ENCODE measurements around the gene LUZP2. TPM values are rescaled to one million over a fixed set of nuclear protein-coding genes. Genes with fewer than 3 reads are reported as not detected.

LUZP2 gene
- total RNA-seq, 1 donor from 2014 or later: 0.26 TPM

DNA sequence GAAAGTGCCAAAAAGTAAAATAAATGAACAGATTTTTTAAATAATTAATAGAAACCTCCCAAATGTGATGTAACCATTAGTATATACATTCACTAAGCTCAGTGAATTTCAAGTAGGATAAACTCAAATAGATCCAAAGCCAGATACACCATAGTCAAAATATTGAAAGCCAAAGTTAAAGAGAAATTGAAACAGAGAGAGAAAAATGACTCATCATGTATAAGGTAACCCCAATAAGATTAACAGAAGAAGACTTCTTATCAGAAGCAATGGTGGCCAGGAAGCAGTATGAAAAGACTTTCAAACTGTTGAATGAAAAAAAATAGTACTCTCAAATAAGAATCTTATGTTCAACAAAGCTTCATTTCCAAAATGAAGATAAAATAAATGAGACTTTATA is 70.5 kb downstream of the LUZP2 start:
- no peak for DNase-seq (ENCODE audit: low spot score)

DNA sequence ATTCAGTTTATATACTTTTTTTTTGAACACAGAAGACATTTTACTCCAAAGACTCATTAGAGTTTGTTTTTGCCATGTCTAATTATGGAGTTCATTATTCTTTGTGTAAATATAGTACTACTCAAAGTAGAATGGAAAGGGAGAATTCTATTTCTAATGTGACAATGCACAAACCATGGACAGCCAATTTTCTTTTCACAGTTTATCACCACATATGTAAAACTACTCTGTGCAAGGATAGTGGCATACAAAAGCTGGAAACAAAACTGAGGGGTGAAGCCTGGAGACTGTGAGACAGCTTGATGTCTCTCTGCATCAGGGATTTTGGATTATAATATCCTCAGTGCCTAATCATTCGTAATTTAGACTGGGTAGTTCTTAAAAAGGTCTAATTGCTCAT is 75.5 kb downstream of the LUZP2 start:
- no peak for DNase-seq (ENCODE audit: low spot score)

GRCh38 chr11:24574461-24574860 is 77.6 kb downstream of the LUZP2 start:
- DNase-seq (ENCODE audit: low spot score): no peak

- DNase-seq (ENCODE audit: low spot score): no peak
Measured at GRCh38 chr11:24575392-24575791, 78.5 kb downstream of the LUZP2 start.

DNA sequence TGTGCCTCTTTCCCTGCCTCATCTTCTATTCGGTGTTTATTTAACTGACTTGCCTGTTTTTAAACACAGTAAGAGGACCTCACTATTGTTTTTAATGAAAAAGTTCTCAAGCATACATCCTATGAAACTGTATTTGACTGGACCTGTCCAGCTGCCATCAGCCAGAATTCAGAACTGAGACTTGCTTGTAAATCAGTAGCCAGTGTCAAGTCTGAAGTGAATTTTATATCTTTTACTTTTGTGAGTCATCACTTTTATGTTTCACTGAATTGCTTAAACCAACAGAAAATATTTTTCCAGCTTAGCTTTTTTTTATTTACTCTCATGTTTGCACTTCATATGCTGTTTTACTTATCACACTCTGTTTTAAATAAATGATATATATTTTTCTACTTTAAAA is 88.3 kb downstream of the LUZP2 start:
- DNase-seq (ENCODE audit: low spot score): no peak

DNA sequence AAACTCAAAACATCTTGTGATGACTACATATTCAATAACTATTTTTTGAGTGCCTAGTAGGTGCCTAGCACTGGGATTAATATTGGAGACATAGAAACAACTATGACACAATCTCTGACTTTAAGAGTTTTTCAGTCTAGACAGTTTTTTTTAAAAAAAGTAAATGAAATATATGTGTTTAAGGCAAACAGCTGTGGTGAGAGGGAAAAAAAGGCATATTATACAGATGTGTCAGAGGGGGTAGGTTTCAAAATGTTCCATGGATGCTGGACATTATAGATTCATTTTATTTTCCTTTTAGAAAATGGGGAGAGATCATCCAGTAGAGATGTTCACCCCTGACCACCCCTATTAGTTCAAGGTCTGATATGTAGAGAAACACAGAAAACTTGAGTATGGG is 90.8 kb downstream of the LUZP2 start:
- DNase-seq (ENCODE audit: low spot score): no peak

- no peak for DNase-seq (ENCODE audit: low spot score)
Measured at GRCh38 chr11:24588081-24588480, 91.2 kb downstream of the LUZP2 start.

- DNase-seq (ENCODE audit: low spot score): no peak
Measured at GRCh38 chr11:24589064-24589463, 92.2 kb downstream of the LUZP2 start.

DNA sequence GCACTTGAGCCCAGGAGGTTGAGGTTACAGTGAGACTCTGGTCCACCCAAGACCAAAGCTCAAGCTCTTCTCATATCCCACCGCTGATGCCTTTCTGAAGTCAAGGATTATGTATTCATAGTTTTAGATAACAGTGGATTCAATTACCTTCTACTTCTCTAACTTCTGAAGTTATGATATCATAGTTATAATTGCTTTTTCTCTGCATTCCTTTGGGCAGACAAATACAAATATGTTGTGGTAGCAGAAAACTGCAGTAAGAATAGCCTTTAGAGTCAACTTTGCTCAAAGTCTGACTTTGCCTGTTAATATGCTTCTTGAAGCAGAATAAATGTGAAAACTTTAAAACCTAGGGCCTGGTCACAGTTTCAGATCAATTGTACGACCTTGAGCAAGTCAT is 94.4 kb downstream of the LUZP2 start:
- DNase-seq (ENCODE audit: low spot score): no peak

GRCh38 chr11:24592360-24592759 is 95.5 kb downstream of the LUZP2 start:
- DNase-seq (ENCODE audit: low spot score): no peak

DNA sequence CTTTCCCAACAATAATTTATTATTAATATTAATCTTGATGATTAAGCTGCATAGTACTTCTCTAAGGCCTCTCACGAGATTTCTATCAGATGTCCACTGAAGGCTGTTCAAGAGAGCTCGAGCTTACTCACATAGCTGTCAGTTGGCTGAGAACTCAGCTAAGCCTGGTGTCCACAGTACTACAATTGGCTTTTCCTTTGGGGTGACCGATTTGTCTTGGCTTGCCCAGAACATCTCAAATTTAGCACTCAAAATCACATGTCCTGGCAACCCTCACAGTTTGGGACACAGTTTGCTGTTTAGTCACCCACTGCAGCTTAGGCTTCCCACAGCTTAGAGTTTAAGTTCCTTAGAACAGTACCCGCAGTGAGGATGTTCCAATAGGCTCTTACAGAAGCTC is 96.5 kb downstream of the LUZP2 start:
- DNase-seq (ENCODE audit: low spot score): no peak

GRCh38 chr11:24594401-24594800 is 97.5 kb downstream of the LUZP2 start:
- no peak for DNase-seq (ENCODE audit: low spot score)

DNA sequence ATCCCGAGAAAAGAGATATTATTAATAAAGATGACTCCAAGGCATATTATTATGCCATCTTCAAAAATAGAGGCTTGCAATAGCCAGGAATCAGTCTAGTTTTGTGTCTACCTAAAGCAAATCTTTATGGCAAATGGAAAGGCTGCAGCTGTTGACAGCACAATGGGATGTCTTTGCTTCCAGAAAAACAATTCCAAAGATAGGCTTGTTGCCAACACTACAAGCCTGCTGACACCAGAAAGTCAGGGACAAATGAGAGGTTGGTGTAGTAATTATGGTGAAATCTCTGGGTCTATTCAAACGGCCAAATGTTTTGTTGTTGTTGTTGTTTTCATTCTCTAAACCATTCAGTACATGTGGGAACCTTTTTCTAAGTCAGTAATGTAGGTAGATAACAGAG is 101.8 kb downstream of the LUZP2 start:
- no peak for DNase-seq (ENCODE audit: low spot score)

DNA sequence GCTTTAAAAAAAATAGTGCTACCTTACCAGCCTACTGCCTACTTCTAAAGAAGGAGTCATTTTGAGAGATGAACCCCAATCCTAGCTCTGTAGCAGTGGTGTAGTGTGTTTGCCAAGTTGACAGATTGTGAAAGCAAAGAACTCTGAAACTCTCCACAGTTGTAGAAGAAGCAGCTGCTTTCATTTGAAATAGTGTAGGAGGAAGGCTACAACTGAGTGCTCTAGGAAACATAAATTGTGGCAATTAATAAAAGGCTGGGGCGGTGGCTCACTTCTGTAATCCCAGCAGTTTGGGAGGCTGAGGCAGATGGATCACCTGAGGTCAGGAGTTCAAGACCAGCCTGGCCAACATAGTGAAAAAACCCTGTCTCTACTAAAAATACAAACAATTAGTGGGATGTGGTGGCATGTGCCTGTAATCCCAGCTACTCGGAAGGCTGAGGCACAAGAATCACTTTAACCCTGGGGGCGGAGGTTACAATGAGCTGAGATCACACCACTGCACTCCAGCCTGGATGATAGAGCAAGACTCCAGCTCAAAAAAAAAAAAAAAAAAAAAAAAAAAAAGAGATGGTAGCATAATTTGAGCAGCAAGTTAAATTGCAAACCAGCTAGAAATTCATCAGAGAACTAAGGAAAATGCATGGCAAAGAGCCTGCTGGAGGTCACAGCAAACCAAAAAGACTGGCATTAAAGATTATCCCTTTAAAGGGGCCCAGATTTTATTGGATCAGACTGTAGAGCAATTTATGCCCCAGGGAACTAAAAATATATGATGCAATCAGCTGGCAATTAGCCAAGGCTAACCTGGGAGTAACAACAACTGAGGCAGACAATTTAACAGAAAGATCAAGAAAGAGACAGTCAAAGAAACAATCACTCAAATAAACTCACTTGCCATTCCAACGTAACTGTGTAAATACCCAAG is 112.6 kb downstream of the LUZP2 start:
- DNase-seq (ENCODE audit: low spot score): no peak

- DNase-seq (ENCODE audit: low spot score): no peak
Measured at GRCh38 chr11:24615451-24616160, 118.8 kb downstream of the LUZP2 start.

DNA sequence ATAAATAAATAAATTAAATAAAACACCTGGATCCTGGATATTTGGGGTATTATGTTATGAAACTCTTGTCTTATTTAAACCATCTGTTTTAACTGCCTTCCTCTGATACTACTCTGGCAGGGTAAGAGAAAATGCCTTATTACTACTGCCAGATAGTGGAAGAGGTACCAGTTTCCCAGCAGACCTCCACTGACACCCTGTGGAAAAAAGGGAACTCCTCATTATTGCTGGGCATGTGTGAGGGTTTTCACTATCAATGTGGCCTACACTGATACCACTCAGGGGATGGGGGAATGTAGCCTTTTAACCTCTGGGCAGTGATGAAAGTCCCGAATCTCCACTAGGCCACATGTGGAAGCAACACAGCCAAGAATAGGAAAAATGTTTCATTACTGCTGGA is 121.0 kb downstream of the LUZP2 start:
- DNase-seq (ENCODE audit: low spot score): no peak

DNA sequence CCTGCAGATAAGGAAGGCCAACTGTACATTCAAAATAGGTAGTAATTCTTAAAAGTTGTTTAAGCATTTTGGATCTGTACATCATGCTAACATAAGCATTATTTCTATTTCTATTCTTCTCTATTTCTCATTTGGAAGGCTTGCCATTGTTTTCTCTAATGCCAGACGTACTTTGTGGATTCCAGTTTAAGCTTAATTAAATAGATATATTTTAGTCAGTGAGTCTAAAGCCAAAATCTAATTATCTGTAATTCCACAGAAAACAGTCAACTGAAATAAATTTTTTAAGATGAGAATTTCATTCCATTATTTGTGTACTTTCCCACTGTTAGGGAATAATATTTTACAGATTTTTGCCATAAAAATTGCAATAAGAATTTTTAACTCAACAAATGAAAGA is 123.0 kb downstream of the LUZP2 start:
- no peak for DNase-seq (ENCODE audit: low spot score)

DNA sequence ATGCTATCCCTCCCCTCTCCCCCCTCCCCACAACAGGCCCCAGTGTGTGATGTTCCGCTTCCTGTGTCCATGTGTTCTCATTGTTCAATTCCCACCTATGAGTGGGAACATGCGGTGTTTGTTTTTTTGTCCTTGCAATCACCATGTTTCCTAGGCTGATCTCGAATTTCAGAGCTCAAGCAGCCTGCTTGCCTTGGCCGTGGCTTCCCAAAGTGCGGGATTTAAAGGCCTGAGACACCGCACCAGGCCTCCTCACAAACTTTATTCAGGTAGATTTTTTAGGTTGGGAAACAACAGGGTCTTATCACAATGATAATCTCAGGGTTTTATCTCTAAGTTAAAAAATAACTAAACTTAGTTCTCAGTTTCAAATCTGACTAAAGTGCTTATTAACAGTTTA is 125.4 kb downstream of the LUZP2 start:
- no peak for DNase-seq (ENCODE audit: low spot score)

DNA sequence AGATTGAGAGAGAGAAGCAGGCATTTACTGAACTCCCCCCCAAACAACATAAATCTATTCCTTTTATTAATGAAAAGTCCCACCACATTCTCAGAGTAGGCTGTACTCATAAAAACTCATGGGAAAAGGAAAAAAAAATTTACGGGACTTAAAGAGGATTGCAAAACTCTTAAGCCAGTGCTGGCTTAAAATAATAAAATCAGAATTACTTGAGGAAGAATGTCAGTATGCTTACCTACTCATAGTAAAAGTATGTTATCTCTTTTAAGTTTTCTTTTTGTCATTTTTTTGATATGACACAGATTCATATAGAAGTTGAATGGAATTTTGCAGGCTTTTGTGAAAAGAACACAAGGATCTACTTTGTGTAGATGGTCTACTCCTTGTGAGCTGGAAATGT is 126.3 kb downstream of the LUZP2 start:
- DNase-seq (ENCODE audit: low spot score): no peak

DNA sequence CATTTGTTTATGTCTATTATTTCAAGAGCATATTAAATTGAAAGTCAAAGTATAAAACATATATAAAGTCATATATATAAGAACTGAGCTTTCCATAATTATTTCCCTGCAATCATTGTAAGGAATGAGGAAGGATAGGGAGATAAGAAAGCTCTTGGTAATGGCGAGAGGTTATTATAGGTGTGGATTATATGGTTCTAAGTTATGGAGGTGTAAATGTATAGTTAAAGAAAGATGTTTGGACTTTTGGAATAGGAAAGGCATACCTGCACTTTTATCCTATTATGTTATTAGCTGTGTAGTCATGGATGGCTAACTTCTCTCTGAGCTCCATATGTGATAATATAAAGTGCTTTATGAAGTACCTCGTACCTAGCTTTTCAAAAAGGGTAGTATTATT is 127.6 kb downstream of the LUZP2 start:
- DNase-seq (ENCODE audit: low spot score): no peak

DNA sequence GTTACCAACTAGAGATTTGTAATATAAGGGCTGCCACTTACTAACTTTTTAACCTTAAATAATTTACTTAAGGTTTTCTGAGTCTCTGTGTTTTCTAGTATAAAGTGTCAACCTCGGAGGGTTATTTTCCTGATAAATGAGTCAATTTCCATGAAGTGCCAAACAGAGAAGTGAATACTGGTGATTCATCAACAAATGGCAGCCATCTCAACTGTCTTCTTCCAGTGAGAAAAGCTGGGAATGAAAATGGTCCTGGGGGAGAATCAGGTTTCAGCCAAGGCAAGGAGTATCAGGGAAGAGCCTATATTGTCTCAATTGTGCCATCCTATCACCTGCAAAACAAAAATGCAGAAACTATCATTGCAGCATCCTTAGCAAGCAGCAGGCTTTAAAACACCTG is 129.1 kb downstream of the LUZP2 start:
- DNase-seq (ENCODE audit: low spot score): no peak

DNA sequence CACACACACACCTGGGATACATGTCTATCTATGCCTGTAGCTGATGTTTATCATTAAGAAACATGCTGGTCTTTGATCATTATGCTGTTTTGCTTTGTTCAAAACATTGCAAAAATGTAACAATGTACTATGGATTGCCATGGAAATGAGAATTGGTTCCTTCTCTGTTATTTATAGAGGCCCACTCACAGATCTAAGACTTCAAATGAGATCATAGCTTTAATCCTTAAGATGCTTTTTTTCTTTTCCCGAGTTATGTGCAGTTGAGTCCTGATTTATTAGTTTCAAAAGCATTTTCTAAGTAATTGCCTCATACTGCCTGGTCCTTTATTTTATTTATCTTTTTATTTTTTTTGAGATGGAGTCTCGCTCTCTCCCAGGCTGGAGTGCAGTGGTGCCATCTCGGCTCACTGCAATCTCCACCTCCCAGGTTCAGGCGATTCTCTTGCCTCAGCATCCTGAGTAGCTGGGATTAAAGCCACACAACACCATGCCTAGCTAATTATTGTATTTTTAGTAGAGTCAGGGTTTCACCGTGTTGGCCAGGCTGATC is 131.4 kb downstream of the LUZP2 start:
- DNase-seq (ENCODE audit: low spot score): no peak

DNA sequence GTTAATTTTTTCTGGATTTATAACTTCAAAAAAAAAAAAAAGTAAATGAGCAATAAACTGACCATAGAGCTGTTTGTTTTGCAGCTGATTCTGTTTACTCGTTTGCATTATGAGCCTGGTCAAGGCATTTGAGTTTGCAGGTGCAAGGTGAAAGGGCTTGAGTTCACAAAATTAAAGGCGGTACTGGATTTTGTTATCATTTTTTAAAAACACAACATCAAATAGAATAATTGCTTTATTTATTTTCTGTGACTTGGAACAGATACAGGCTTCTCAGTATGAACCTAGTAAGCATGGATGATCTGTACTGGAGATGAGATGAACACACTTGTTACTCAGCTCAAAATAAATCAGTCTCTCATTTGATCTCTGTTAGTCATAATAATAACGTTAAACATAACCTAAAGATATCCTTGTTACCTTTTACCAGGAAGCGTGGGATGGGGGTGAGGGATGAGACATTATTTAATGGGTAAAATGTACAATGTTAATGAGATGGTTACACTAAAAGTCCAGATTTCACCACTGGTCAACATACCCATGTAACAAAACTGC is 137.8 kb downstream of the LUZP2 start:
- DNase-seq (ENCODE audit: low spot score): no peak
